ENCODE data around the gene ZNF644.

The ZNF644 gene

DNA sequence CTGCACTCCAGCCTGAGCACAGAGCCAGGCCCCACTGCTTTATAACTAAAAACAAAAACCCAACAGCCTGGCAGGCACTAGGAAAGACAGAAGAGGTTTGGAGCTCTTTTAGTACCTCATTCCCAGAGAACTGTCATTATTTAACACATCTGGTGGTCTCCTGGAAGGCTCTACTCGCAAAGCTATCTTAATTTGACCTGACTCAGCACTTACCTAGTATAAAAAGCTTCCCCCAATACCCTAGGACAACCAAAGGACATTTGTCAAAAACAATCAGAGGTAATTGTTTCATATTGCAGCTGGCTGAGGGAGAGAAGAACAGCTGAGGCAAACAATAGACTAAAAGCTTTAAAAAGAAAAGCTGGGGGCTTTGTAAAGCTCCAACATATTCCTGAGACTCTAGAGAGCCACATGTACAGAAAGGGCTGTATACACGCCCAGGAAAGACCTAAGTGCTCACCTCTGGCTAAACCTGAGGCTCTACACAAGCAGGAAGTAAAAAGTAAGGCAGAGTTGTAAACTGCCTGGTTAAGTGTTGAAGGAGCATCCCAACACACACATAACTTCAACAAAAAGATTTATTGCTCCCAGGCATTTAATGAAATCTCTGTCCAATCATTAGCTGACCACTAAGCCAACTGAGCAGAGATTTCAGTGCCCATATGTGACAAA is 25.0 kb downstream of the ZNF644 start:
- no peak overlapping the region for H3K4me3 ChIP-seq (ENCODE audit: low read depth, low read length)
- TF ChIP-seq, protein P1, sequence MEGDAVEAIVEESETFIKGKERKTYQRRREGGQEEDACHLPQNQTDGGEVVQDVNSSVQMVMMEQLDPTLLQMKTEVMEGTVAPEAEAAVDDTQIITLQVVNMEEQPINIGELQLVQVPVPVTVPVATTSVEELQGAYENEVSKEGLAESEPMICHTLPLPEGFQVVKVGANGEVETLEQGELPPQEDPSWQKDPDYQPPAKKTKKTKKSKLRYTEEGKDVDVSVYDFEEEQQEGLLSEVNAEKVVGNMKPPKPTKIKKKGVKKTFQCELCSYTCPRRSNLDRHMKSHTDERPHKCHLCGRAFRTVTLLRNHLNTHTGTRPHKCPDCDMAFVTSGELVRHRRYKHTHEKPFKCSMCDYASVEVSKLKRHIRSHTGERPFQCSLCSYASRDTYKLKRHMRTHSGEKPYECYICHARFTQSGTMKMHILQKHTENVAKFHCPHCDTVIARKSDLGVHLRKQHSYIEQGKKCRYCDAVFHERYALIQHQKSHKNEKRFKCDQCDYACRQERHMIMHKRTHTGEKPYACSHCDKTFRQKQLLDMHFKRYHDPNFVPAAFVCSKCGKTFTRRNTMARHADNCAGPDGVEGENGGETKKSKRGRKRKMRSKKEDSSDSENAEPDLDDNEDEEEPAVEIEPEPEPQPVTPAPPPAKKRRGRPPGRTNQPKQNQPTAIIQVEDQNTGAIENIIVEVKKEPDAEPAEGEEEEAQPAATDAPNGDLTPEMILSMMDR (IDR thresholded peaks at IDR 0.05; ENCODE audit: low read depth, low read length) = no peak

DNA sequence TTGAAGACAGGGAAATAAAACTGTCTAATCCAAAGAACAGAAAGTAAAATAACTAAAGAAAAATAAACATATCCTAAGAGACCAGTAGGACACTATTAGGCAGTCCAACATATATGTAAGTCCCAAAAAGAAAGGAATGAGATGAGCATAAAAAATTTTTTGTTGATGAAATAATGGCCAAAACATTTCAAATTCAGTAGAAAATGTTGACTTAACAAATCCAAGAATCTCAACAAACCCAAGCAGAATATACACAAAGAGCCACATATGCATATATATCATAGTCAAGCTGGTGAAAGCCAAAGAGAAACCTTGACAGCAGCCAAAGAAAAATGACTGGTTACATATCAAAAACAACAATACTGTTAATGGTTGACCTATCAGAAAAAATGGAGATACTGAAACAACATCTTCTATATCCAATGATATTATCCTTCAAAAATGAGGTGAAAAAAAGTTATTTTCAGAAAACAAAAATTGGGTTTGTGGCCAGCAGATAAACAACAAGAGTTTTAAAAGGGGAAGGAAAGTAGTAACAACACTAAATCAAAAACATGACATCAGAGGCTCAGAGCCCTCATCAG is 26.4 kb downstream of the ZNF644 start:
- TF ChIP-seq, protein P1 (IDR thresholded peaks at IDR 0.05; ENCODE audit: low read depth, low read length) = no peak

DNA sequence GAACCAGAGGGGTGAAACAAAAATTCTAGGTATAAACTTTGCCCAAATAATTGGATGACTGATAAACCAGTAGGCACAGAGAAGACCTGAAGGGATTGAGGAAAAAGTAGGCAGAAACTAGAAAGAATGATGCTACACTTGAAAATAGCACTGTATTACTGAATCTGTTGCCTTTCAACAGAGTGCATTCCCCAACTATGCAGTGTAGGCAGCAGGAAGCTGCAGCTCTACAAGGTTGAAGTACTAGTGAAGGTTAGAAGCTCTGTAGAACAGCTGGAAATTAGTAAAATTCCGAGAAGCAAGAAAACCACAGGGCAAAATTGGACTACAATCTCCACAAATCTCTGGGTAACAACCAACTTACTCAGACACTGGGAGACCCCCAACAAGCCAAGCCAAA is 27.4 kb downstream of the ZNF644 start:
- H3K4me3 ChIP-seq (ENCODE audit: low read depth, low read length) = no peak overlapping the region
- TF ChIP-seq, protein P1 (IDR thresholded peaks at IDR 0.05; ENCODE audit: low read depth, low read length) = no peak

More for the DNA sequence above, 26.4 kb downstream of the ZNF644 start:
- H3K4me3 ChIP-seq (ENCODE audit: low read depth, low read length) = no peak overlapping the region

DNA sequence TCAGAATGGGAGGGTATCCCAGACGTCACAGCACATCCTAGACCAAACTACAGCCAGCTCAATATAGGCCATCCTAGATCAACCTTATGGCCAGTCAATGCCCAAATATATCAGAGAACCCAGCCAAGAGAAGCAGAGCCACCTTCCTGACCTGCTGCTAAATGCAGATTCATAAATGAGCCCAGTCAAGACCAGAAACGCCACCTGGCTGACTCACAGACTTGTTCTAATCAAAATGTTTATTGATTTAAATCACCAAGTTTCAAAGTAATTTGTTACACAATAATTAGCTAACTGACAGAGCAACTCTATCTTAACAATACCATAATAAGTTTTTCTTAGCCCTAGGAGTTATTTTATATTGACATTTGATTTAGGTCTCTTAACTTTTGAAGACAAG is 28.6 kb downstream of the ZNF644 start:
- TF ChIP-seq, protein P1 (IDR thresholded peaks at IDR 0.05; ENCODE audit: low read depth, low read length) = no peak

DNA sequence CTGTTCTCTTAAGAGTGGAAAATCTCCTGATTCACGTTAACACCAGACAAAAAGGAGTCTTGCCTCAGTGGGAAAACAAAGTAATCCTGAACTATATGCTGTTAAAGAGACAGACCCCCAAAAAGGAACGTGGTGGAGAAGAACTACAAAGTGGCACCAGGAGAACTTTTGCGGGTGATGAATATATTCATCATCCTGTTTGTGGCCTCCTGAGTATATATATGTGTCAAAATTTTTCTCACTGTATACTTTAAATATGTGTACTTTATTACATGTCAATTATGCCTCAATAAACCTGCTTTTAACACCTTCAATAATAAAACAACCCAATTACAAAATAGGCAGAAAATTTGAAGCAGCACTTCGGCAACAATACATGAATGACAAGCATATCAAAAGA is 31.1 kb downstream of the ZNF644 start:
- TF ChIP-seq, protein P1 (IDR thresholded peaks at IDR 0.05; ENCODE audit: low read depth, low read length) = no peak
- H3K4me3 ChIP-seq (ENCODE audit: low read depth, low read length) = no peak overlapping the region

More for the DNA sequence above, 28.6 kb downstream of the ZNF644 start:
- H3K4me3 ChIP-seq (ENCODE audit: low read depth, low read length) = no peak overlapping the region

DNA sequence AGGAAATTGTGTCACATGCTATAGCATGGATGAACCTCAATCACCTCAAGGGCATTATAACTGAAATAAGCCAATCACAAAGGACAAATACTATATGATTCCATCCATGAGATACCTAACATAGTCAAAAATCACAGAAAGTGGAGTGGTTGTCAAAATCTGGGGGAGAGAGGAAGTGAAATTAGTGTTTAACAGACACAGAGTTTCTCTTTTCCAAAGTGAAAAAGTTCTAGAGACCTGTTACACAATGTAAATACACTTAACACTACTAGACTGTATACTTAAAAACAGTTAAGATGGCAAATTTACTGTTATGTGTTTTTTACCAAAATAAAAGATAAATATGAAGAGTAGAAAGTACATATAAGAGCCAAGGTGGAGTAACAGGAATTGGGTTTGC is 31.8 kb downstream of the ZNF644 start:
- no peak overlapping the region for H3K4me3 ChIP-seq (ENCODE audit: low read depth, low read length)
- TF ChIP-seq, protein P1 (IDR thresholded peaks at IDR 0.05; ENCODE audit: low read depth, low read length) = no peak

DNA sequence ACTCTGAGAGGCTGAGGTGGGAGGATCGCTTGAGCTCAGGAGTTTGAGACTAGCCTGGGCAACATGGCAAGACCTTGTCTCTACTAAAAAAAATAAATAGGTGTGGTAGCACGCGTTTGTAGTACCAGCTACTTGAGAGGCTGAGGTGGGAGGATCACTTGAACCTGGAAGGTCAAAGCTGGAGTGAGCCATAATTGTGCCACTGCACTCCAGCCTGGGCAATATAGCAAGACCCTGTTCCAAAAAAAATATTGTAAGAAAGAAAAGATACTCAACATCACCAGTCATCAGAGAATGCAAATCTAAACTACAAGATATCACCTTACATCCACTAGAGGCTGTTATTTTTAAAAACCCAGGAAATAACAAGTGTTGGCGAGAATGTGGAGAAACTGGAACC is 32.5 kb downstream of the ZNF644 start:
- H3K4me3 ChIP-seq (ENCODE audit: low read depth, low read length) = no peak overlapping the region
- TF ChIP-seq, protein P1 (IDR thresholded peaks at IDR 0.05; ENCODE audit: low read depth, low read length) = no peak
